GM10266 (cell line): ENCODE data around the gene SORCS2.

ENCODE experiments used
- DNase-seq: peaks from one replicate; pipeline ENCODE4 v3.0.0; 2012; ENCODE audit errors: extremely low spot score
- TF ChIP-seq, protein P1 (sequence below): IDR thresholded peaks from 2 replicates; pipeline ENCODE4 v1.5.1; 2012; ENCODE audit warnings: mild to moderate bottlenecking, low read depth; ENCODE audit not compliant: control insufficient read depth, insufficient read depth; ENCODE audit errors: missing control alignments

Gene SORCS2

DNA sequence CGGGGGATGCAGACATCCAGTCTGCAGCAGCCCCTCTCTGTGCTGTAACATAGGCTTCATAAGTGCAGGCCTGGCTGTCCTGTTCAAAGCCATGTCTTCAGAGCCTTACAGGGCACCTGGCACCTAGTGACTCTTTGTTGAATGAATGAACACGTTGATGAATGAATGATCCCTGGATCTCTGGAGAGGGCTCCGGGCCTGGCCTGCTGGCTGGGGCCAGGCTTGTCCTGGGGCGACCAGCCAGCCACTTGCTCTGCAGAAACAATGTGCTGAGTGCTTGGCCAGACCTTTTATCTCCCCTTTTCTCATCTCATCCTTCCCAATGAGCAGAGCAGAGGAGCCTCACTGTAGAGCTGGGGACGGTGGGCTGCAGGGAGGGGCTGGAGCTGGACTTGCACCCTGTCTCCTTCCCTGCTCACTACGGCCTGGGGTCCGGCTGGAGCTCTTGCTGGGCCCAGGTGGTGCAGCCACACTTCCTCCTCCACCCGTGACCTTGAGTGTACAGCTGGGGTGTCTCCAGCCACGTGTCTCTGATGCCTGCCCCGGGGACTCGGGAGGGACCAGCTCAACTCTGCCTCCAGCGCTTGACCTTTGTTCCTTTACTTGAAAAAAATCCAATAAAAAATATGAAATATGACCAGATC lies 164.5 kb downstream of the SORCS2 start:
- TF ChIP-seq, protein P1, sequence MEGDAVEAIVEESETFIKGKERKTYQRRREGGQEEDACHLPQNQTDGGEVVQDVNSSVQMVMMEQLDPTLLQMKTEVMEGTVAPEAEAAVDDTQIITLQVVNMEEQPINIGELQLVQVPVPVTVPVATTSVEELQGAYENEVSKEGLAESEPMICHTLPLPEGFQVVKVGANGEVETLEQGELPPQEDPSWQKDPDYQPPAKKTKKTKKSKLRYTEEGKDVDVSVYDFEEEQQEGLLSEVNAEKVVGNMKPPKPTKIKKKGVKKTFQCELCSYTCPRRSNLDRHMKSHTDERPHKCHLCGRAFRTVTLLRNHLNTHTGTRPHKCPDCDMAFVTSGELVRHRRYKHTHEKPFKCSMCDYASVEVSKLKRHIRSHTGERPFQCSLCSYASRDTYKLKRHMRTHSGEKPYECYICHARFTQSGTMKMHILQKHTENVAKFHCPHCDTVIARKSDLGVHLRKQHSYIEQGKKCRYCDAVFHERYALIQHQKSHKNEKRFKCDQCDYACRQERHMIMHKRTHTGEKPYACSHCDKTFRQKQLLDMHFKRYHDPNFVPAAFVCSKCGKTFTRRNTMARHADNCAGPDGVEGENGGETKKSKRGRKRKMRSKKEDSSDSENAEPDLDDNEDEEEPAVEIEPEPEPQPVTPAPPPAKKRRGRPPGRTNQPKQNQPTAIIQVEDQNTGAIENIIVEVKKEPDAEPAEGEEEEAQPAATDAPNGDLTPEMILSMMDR, result no peak

DNA sequence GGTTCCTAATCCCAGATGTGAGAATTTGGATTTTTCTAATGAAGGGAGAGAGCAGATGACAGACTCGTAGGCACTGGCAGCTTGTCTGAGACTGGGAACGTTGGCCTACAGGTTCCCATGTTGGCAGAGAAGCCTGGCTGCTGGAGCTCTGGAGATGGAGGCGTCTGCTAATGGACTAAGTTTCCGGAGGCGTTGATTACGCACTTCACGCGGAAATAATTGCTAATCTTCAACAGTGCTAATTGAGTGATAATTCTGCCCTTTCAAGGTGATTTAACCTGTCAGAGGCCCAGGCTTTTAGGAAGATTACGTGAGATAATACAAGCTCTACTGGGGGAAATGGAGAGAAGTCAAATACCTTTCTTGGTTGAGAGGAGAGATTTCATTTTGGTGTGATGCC lies 165.0 kb downstream of the SORCS2 start:
- TF ChIP-seq, protein P1, result no peak
- no peak for DNase-seq

More for the DNA sequence above, 164.5 kb downstream of the SORCS2 start:
- DNase-seq, result no peak

DNA sequence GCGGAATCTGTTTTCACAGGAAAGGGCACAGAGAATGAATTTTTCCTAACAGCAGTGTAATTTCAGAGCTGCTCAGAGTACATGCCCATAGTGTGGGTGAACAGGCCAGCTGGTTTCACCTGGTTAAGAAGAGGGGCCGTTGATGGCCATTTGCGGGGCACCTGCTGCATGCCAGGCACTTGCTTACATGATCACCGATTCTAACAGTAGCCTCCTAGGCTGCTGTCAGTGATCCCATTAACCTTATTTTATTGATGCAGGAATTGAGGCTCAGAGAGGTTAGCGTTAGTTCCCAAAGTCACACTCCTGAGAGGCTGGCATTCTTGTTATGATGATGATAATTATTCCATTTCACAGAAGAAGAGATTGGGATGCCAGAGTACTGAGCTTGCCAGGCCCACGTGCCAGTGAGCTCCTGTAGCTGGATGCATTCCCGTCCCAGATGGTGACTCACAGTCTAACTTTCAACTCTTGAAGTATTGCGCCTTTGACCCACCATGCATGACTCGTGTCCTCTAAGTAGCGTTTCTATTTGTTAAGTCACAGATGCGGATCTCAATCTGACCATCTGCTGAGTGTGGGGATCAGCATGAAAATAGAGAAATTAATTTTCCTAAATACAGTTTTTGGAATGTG lies 165.9 kb downstream of the SORCS2 start:
- DNase-seq, result no peak

DNA sequence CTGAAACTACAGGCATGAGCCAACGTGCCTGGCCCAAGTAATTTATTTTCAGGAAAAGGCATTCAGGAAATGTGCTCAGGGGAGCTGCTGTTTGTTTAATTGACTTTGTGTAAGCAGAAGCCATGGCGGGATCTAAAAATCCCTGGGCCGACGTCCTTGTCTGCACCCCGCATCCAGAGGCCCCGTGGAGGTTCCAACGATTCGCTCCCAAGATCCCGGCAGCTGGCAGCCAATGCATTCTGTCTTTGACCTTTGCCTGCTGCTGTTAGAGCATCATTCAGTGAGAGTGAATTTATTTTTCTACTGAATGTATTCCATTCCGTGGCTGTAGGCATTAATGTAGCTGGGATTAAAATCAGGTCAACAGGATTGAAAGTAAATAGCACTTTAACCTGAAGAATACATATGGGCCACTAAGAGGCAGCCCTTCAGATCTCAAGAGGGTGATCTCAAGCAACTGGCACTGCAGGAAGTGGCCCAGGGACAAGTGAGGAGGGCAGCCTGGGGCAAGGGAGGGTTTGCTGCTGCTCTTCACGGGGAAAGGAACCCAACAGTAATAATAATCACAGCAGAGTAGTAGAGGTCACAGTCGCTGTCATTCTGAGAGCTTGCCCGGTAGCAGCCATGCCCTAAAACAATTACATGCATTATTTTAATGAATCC lies 167.2 kb downstream of the SORCS2 start:
- no peak for DNase-seq
- TF ChIP-seq, protein P1, result no peak

More for the DNA sequence above, 165.9 kb downstream of the SORCS2 start:
- TF ChIP-seq, protein P1, result no peak

DNA sequence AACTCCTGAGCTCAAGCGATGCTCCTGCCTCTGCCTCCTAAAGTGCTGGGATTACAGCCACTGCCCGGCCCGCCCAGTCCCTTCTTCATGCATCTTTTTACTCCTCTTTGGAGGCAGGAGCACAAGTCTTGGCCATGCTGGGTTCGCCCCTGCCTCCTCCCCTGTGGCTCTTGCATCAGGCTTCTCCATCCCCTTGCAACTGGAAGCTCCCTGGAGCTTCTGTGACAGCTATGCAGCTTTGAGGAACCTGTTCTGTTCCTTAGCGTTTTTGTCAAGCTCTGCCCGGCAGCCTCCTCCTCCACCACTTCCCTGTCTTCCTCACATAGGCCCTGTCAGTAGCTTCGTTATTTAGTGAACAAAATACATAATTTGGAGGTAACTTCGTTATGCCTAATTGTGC lies 168.5 kb downstream of the SORCS2 start:
- TF ChIP-seq, protein P1, result no peak
- no peak for DNase-seq

DNA sequence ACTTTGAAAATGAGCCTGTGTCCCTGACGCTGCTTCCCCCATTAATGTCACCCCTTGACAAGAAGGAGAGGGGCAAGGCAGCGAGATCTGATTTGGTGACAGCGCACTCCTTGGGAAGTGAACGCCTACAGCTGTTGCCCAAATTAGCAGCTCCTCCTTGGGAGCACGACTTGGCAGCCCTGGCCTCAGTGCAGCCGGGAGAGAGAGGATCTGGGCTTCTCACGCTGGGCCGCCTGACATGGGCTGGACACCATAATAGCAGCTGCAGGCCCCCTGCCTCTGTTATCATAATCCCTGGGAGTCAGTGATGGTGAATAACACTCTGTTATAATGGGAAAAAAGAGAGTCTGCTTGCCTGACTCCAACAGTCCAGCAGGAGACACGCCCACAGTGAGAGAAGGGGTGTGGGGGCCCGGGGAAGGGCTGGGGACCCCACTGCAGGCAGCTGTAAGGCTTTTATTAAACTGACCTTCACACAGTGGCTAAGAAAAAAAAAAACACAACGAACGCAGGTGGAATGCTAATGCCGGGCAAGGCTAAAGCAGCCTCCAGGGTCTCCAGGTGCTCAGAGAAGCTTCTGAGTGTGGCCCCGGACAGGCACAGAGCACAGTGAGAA lies 169.1 kb downstream of the SORCS2 start:
- DNase-seq, result no peak
- TF ChIP-seq, protein P1, result no peak

DNA sequence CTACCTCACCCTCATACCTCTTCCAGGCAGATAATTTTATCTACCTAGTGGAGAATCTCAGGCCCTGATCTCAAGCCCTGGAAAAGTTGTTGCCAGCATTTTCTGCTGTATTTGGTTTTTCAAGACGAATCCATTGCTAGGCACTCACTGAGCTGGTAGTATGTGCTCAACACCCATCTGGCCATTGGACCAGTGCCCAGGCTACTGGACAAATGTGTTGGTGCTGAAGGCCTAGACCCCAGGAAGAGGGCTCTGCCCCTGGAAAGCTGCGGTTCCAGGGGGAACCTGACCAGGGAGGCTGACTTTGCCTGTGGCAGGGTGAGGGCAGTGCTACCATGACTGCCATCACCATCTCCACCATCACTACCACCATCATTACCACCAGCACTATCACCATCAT lies 170.0 kb downstream of the SORCS2 start:
- DNase-seq, result no peak
- TF ChIP-seq, protein P1, result no peak
